GM04504 (cell line): ENCODE data around the gene REPS1.
"Not testable (repeated sequence)": the region's sequence is repeated elsewhere in the genome, so short reads cannot be mapped to it uniquely, and the experiment has no call there.

Source experiments
- DNase-seq: peaks from one replicate; pipeline ENCODE4 v3.0.0-alpha.2; 2012; ENCODE audit warnings: low read depth

The REPS1 gene, protein sequence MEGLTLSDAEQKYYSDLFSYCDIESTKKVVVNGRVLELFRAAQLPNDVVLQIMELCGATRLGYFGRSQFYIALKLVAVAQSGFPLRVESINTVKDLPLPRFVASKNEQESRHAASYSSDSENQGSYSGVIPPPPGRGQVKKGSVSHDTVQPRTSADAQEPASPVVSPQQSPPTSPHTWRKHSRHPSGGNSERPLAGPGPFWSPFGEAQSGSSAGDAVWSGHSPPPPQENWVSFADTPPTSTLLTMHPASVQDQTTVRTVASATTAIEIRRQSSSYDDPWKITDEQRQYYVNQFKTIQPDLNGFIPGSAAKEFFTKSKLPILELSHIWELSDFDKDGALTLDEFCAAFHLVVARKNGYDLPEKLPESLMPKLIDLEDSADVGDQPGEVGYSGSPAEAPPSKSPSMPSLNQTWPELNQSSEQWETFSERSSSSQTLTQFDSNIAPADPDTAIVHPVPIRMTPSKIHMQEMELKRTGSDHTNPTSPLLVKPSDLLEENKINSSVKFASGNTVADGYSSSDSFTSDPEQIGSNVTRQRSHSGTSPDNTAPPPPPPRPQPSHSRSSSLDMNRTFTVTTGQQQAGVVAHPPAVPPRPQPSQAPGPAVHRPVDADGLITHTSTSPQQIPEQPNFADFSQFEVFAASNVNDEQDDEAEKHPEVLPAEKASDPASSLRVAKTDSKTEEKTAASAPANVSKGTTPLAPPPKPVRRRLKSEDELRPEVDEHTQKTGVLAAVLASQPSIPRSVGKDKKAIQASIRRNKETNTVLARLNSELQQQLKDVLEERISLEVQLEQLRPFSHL

GRCh38 chr6:138987643-138988468 is at the start of gene REPS1:
REPS1 (minus strand) TSS chr6:138988253; CDS start chr6:138987682, 571 bp downstream.
- peak; percentile 81 for DNase-seq

GRCh38 chr6:139037490-139037889 is 49.4 kb upstream of the REPS1 start:
- DNase-seq, result peak; percentile 18

DNA sequence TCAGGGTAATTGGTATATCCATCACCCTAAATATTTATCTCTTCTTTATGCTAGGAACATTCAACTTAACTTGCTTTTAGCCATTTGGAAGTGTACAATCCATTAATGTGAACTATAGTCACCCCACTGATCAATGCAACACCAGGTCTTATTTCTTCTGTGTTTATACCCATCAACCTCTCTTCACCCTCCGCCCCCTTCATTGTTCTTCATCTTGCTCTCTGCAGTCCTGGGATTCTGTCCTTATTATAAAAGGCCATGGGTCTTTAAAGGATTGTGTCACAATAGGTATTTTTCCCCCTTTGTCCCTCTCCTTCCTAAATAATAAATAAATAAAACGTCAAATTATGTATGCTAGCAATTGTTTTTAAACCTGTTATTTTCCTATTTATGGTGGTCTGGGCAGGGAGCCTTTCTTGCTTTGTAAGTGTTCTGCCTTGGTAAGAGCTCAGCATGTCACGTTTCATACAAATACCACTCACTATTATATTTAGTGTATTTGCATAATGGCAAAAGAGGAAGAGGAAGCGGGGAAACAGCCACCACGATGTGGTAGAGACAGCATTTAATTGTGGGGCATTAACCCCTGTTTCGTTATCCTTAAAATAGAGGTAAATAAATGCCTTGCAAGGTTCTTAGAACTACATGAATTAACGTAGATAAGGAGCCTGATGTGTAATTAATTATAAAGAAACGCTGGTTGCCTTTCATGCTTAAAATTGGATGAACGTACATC is 42.3 kb upstream of the REPS1 start:
- DNase-seq, result no peak

DNA sequence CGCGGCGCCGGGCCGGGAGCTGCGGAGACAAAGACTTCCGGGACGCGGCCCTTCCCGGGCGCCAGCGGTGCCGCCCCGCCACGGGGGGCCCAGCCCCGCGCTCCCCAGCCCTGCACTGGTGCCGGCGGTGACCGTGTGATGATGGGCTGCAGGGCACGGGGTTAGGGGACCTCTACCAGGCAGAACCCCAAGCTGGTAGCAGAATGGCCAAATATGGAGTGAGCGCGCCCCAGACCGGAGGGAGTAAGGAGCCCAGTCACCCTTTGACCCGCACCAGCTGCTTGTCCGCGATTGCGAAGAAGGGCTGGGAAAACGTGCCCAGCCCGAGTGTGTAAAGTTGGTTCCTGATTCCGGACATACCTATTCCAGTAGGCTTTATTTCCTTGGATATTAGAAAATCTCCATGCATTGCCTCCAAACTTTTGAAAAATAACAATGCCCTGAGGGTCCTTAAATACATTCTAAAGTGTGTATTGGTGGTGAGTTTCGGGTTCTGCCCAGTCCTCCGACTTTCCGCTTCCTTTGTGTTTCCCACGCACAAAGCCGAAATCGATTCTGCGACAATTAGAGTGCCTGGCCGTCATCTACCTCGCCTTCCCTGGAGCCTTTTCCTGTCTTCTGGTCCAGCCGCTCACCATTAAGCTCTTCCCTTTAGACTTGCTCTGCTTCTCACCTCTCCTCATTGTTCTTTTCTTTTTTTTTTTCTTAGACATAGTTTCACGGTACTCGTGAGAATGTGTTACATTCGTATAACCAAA is 41.6 kb upstream of the REPS1 start:
- peak; percentile 10 for DNase-seq

- DNase-seq, result no peak
Observed at GRCh38 chr6:139028658-139029469, 40.8 kb upstream of the REPS1 start, which contains the start of gene ABRACL. ABRACL (plus strand) TSS chr6:139028745; CDS start chr6:139034161, 5,416 bp downstream.

DNA sequence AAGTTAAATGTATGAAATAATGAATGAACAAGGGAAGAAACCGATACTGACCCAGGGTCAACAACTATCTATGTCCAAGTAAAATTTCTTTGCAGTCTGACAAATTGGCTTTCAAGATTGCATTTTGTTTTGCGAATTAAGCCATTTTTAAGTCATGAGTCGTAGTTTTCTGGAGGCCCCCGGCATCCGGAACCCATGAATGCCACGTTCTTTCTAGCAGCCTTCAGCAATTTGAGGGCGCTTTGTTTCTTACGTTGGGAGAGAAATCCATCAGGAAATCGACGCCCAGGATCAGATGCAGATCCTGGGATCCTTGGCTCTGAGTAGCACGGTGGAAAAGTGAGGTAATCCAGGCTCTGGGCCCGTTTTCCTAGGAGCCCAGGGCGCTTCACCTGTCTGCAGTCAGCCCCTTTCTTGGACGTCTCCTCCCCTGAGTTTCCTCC is 40.2 kb upstream of the REPS1 start:
- DNase-seq, result peak; percentile 8

- DNase-seq, result no peak
Observed at GRCh38 chr6:139027620-139028182, 39.6 kb upstream of the REPS1 start.

GRCh38 chr6:139025416-139025815 is 37.4 kb upstream of the REPS1 start:
- not testable (repeated sequence) for DNase-seq

- no peak for DNase-seq
Observed at GRCh38 chr6:139020689-139021088, 32.6 kb upstream of the REPS1 start.

GRCh38 chr6:139019722-139020121 is 31.7 kb upstream of the REPS1 start:
- DNase-seq, result no peak

- no peak for DNase-seq
Observed at GRCh38 chr6:139017227-139017626, 29.2 kb upstream of the REPS1 start.

DNA sequence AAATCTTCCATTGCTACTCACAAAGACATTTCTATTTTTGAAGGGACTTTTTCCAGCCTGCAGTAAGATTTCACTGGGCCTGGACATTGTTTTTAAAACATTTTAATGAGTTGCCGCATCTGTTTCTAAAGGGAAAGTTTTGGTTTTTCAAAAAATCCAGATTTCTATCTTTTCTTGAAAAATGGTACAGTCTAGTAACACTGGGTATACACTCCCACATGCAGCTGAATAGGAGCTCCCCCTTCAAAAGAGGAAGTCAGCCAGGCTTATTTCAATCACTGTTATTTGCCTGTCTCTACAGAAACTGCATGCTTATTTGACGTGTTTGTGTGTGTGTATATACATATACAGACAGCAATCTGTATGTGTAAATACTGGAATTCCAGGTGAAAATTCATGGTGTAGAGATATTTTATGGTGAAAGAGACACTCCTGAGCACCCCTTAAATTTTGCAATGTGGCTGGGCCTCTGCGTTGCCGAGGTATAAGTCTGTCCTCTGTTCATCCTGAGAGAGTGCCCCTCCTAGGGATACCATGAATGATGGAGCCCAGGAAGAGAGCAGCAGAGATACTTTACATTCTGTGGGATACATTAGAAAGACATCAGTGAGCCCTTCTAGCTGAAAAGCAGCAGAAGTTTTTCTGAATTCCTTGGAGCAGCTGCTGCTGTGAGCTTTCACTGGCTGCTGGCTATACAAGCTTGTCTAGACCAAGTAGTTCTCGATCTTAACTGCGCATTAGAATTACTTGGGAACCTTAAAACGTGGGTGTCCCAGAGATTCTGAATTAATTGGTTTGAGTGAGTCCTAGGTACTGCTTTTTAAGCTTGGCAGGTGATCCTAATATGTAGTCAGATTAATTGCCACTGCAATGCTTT is 28.5 kb upstream of the REPS1 start:
- DNase-seq, result no peak

DNA sequence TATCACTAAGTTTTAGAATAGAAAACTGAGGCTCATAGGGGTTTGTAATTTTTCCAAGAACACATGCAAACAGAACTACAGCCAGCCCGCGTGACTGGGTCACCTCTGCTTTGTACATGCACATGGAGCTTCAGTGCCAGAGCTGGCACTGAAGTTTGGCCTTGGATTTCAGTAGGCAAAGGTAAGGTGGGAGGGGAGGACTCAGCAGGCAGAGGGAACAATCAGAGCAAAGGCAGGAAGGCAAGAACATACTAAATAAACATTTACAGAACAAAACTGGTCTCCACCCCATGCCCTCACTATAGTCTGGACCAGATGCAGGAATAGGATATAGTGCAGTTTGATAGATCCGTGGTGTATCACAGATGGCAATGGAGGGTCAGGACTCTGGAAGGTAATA is 26.9 kb upstream of the REPS1 start:
- DNase-seq, result no peak

DNA sequence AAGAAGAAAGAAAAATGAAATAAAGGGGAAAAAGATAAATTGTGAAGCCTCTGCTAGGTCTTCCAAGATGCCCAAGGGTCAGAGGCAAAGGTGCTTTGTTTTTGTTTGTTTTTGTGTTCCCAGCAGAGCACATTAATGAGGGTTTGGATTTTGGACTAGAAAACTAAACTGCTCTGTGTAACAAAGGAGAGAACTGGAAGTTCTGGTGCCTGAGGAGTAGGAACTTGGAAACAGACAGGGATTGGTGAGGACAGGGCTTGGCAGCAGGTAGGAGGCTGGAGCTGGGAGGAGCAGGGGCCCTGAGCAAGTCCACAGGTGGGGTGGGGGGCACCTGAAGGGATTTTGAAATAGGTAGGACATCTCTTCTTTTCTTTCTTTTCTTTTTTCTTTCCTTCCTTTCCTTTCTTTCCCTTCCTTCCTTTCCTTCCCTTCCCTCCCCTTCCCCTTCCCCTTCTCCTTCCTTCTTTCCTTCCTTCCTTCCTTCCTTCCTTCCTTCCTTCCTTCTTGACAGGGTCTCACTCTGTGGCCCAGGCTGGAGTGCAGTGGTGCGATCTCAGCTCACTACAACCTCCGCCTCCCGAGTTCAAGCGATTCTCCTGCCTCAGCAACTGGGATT is 25.2 kb upstream of the REPS1 start:
- no peak for DNase-seq

DNA sequence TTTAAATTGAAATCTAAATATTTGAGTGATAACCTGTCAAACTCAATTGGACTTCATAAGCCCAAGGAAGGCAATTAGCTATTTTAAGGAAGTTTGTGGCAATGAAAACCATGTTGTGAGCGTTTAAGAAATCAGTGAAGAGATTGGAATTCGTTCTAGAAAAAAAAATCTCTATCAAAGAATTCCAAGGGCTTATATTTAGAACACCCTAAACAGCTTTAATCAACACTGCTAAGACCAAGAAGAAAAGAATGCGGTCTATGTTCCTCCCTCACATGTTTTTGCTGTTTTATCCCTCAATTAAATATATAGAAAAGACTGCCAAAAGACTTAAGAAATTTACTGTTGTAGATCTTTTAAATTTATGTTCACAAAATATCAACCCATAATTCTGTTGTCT is 23.9 kb upstream of the REPS1 start:
- no peak for DNase-seq

DNA sequence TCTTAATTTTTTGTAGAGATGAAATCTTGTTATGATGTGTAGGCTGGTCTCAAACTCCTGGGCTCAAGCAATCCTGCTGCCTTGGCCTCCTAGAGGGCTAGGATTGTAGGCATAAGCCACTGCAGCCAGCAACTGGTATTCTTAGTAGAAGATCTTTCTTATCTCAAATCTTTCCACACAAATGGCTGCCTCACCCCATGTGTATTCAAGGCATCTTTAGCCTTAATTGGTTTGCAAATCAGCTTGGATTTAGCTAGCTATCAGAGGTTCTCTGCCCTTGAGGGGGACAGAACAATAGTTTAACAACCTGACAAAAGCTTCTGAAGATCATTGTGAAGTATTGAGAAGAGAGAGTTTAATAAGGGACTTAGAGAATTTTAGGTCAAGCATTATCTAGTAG is 22.6 kb upstream of the REPS1 start:
- DNase-seq, result no peak

DNA sequence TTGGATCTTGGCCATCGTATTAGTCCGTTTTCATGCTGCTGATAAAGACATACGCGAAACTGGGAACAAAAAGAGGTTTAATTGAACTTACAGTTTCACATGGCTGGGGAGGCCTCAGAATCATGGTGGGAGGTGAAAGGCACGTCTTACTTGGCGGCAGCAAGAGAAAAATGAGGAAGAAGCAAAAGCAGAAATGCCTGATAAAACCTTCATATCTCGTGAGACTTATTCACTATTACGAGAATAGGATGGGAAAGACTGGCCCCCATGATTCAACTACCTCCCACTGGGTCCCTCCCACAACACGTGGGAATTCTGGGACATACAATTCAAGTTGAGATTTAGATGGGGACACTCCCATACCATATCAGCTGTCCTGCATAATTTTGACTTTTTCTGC is 20.1 kb upstream of the REPS1 start:
- DNase-seq, result no peak

- no peak for DNase-seq
Observed at GRCh38 chr6:139007428-139007827, 19.4 kb upstream of the REPS1 start.
